GM13976 (cell line): ENCODE data around the gene ARF6.
"Not testable (repeated sequence)": the region's sequence is repeated elsewhere in the genome, so short reads cannot be mapped to it uniquely, and the experiment has no call there.

ENCODE experiments used
- DNase-seq: peaks from one replicate; pipeline ENCODE4 v3.0.0; 2012; ENCODE audit warnings: low spot score
- in situ Hi-C: fragments of 300-500 bp; cut with MboI; formaldehyde crosslinking; loops from one replicate; pipeline ENCODE4 v1.12.0; 2022; ENCODE audit warnings: low sequenced_read_pairs, mixed read lengths, inconsistent platforms; ENCODE audit not compliant: unreplicated experiment
- TF ChIP-seq, protein P1 (sequence below): IDR thresholded peaks from 2 replicates; pipeline ENCODE4 v1.5.1; 2012; ENCODE audit warnings: borderline replicate concordance, mild to moderate bottlenecking; ENCODE audit not compliant: insufficient read depth; ENCODE audit errors: extremely low read depth, missing control alignments, control extremely low read depth

ARF6 gene

DNA sequence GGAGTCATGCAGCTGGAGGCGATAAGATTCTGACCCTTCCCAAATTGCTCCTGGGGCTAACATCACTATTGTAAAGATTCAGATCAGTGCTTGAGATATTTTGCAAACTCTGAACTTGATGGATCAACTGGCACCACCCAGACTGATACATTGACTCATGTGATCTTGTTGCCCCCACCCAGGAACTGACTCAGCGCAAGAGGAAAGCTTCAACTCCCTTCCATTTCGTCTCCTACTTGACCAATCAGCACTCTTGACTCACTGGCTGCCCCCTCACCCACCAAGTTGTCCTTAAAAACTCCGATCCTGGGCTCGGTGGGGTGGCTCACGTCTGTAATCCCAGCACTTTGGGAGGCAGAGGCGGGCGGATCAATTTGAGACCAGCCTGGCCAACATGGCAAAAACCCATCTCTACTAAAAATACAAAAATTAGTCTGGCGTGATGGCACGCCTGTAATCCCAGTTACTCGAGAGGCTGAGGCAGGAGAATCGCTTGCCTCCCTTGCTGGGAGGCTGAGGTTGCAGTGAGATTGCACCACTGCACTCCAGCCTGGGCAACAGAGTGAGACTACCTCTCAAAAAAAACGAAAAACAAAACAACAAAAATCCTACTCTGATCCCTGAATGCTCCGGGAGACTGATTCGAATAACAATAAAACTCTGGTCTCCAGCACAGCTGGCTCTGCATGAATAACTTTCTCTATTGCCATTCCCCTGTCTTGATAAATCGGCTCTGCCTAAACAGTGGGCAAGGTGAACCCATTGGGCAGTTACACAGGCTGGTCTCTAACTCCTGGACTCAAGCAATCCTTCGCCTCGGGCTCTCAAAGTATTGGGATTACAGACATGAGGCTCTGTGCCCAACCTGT, 9.8 kb upstream of the ARF6 start:
- in situ Hi-C loops = no loop called here
- TF ChIP-seq, protein P1, sequence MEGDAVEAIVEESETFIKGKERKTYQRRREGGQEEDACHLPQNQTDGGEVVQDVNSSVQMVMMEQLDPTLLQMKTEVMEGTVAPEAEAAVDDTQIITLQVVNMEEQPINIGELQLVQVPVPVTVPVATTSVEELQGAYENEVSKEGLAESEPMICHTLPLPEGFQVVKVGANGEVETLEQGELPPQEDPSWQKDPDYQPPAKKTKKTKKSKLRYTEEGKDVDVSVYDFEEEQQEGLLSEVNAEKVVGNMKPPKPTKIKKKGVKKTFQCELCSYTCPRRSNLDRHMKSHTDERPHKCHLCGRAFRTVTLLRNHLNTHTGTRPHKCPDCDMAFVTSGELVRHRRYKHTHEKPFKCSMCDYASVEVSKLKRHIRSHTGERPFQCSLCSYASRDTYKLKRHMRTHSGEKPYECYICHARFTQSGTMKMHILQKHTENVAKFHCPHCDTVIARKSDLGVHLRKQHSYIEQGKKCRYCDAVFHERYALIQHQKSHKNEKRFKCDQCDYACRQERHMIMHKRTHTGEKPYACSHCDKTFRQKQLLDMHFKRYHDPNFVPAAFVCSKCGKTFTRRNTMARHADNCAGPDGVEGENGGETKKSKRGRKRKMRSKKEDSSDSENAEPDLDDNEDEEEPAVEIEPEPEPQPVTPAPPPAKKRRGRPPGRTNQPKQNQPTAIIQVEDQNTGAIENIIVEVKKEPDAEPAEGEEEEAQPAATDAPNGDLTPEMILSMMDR = no peak
- DNase-seq = no peak

GRCh38 chr14:49886523-49886922, 6.4 kb upstream of the ARF6 start:
- in situ Hi-C loops = no loop called here
- TF ChIP-seq, protein P1 = no peak
- DNase-seq = no peak

GRCh38 chr14:49888293-49888692, 4.6 kb upstream of the ARF6 start:
- in situ Hi-C loops = no loop called here
- DNase-seq = no peak
- TF ChIP-seq, protein P1 = no peak

- peak; percentile 70 for DNase-seq
- in situ Hi-C loops = loop anchor here (10.0 kb wide), 2 partner anchors 113 to 193 kb away; no protein-coding TSS in a partner anchor
- TF ChIP-seq, protein P1 = no peak
Measured at GRCh38 chr14:49892301-49892635, 614 bp upstream of the ARF6 start.

GRCh38 chr14:49893309-49894213, 679 bp downstream of the ARF6 start:
- TF ChIP-seq, protein P1 = no peak
- in situ Hi-C loops = loop anchor here (10.0 kb wide), 2 partner anchors 111 to 191 kb away; no protein-coding TSS in a partner anchor
- DNase-seq = peak; percentile 76

DNA sequence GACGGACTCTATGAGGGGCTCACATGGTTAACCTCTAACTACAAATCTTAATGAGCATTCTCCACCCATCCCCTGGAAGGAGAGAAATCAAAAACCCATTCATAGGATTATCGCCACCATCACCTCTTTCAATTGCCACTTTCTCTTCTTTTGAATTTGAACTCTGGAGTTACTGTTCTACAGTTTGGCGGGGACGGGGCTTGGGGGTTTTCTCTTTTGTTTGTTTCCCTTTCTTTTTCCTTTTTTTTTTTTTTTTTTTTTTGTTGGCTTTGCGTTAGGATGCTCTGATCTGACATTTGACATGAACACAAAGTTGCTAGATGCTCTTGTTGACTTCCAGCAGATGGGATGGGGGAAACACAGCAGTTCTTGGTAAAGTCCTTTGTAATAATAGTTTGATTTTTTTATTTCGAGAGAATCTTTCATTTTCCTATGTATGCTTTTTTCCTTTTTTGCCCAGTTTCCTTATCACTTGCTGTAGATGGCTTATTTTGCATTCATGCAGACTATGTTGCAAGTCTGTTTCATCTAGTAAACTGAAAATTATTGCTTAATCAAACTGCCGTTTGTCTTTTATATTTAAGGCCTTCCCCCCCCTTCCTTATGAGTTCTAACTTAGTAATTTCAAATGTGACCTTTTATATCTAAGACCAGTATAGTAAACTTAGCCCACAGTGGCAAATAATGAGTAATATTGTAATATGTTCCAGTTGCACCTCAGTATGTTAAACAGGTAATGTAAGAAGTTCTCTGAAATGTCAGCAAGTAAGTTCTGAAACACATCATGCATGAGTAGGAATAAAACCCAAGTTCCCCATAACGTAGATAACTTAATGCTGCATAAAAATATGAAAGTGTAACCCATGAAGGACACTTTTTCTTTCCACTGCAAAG, 1.6 kb downstream of the ARF6 start:
- in situ Hi-C loops = loop anchor here (10.0 kb wide), 2 partner anchors 110 to 190 kb away; no protein-coding TSS in a partner anchor
- DNase-seq = not testable (repeated sequence)
